ENCODE measurements around the gene CFDP1.

Gene CFDP1

GRCh38 chr16:75294773-75295459, 138.4 kb downstream of the CFDP1 start:
- Histone ChIP-seq H3K36me3 (ENCODE audit: insufficient read depth, insufficient read length, low read length) (peaks cover 69% of the 10 kb centered on the region), H3K27me3 (ENCODE audit: insufficient read depth, insufficient read length) (no peaks in the 10 kb centered on the region), H3K4me3 (ENCODE audit: insufficient read length, low read depth) (no peak overlapping the region), H3K9me3 (ENCODE audit: insufficient read depth, low read length) (no peaks in the 10 kb centered on the region), H3K9ac (ENCODE audit: insufficient read length, low read depth) (no peak overlapping the region), H3K4me1 (ENCODE audit: insufficient read depth, insufficient read length) (peaks cover 2% of the 10 kb centered on the region)
- DNase-seq (ENCODE audit: low read depth, low spot score): no peak
- TF ChIP-seq ZNF274 (IDR thresholded peaks at IDR 0.05; ENCODE audit: low read depth, low read length): no peak
- TF ChIP-seq YY1 (IDR thresholded peaks at IDR 0.05; ENCODE audit: insufficient read depth, insufficient read length): no peak
- TF ChIP-seq SUZ12 (IDR thresholded peaks at IDR 0.05; ENCODE audit: extremely low read depth, insufficient read depth, insufficient read length): no peak

- Histone ChIP-seq H3K36me3 (ENCODE audit: insufficient read depth, insufficient read length, low read length) (peaks cover 63% of the 10 kb centered on the region), H3K27me3 (ENCODE audit: insufficient read depth, insufficient read length) (no peaks in the 10 kb centered on the region), H3K9ac (ENCODE audit: insufficient read length, low read depth) (no peak overlapping the region), H3K4me1 (ENCODE audit: insufficient read depth, insufficient read length) (no peaks in the 10 kb centered on the region), H3K4me3 (ENCODE audit: insufficient read length, low read depth) (no peak overlapping the region), H3K9me3 (ENCODE audit: insufficient read depth, low read length) (no peaks in the 10 kb centered on the region)
- no peak for DNase-seq (ENCODE audit: low read depth, low spot score)
- TF ChIP-seq YY1 (IDR thresholded peaks at IDR 0.05; ENCODE audit: insufficient read depth, insufficient read length) (no peak), ZNF274 (IDR thresholded peaks at IDR 0.05; ENCODE audit: low read depth, low read length) (no peak), SUZ12 (IDR thresholded peaks at IDR 0.05; ENCODE audit: extremely low read depth, insufficient read depth, insufficient read length) (no peak)
Observed at GRCh38 chr16:75293772-75294171, 139.5 kb downstream of the CFDP1 start.

GRCh38 chr16:75293173-75293572, 140.1 kb downstream of the CFDP1 start:
- Histone ChIP-seq H3K36me3 (ENCODE audit: insufficient read depth, insufficient read length, low read length) (peaks cover 62% of the 10 kb centered on the region), H3K4me3 (ENCODE audit: insufficient read length, low read depth) (no peak overlapping the region), H3K9ac (ENCODE audit: insufficient read length, low read depth) (no peak overlapping the region), H3K9me3 (ENCODE audit: insufficient read depth, low read length) (no peaks in the 10 kb centered on the region), H3K4me1 (ENCODE audit: insufficient read depth, insufficient read length) (no peaks in the 10 kb centered on the region), H3K27me3 (ENCODE audit: insufficient read depth, insufficient read length) (no peaks in the 10 kb centered on the region)
- no peak for DNase-seq (ENCODE audit: low read depth, low spot score)
- no peak for TF ChIP-seq SUZ12 (IDR thresholded peaks at IDR 0.05; ENCODE audit: extremely low read depth, insufficient read depth, insufficient read length)
- TF ChIP-seq ZNF274 (IDR thresholded peaks at IDR 0.05; ENCODE audit: low read depth, low read length): no peak
- no peak for TF ChIP-seq YY1 (IDR thresholded peaks at IDR 0.05; ENCODE audit: insufficient read depth, insufficient read length)

GRCh38 chr16:75292691-75293090, 140.6 kb downstream of the CFDP1 start:
- H3K9me3 ChIP-seq (ENCODE audit: insufficient read depth, low read length): no peaks in the 10 kb centered on the region
- H3K36me3 ChIP-seq (ENCODE audit: insufficient read depth, insufficient read length, low read length): peaks cover 62% of the 10 kb centered on the region
- H3K9ac ChIP-seq (ENCODE audit: insufficient read length, low read depth): no peak overlapping the region

GRCh38 chr16:75289189-75289588, 144.1 kb downstream of the CFDP1 start:
- no peak for TF ChIP-seq ZNF274 (IDR thresholded peaks at IDR 0.05; ENCODE audit: low read depth, low read length)
- peaks cover 40% of the 10 kb centered on the region for H3K36me3 ChIP-seq (ENCODE audit: insufficient read depth, insufficient read length, low read length)
- no peak for DNase-seq (ENCODE audit: low read depth, low spot score)
- H3K4me3 ChIP-seq (ENCODE audit: insufficient read length, low read depth): no peak overlapping the region
- peaks cover 8% of the 10 kb centered on the region for H3K4me1 ChIP-seq (ENCODE audit: insufficient read depth, insufficient read length)
- H3K9me3 ChIP-seq (ENCODE audit: insufficient read depth, low read length): no peaks in the 10 kb centered on the region
- H3K27me3 ChIP-seq (ENCODE audit: insufficient read depth, insufficient read length): no peaks in the 10 kb centered on the region
- no peak overlapping the region for H3K9ac ChIP-seq (ENCODE audit: insufficient read length, low read depth)

More at GRCh38 chr16:75292691-75293090, 140.6 kb downstream of the CFDP1 start:
- H3K4me1 ChIP-seq (ENCODE audit: insufficient read depth, insufficient read length): peaks cover 5% of the 10 kb centered on the region
- TF ChIP-seq SUZ12 (IDR thresholded peaks at IDR 0.05; ENCODE audit: extremely low read depth, insufficient read depth, insufficient read length) (no peak), YY1 (IDR thresholded peaks at IDR 0.05; ENCODE audit: insufficient read depth, insufficient read length) (no peak), ZNF274 (IDR thresholded peaks at IDR 0.05; ENCODE audit: low read depth, low read length) (no peak)
- H3K4me3 ChIP-seq (ENCODE audit: insufficient read length, low read depth): no peak overlapping the region
- no peak for DNase-seq (ENCODE audit: low read depth, low spot score)
- H3K27me3 ChIP-seq (ENCODE audit: insufficient read depth, insufficient read length): no peaks in the 10 kb centered on the region

GRCh38 chr16:75288596-75289120, 144.6 kb downstream of the CFDP1 start:
- H3K4me1 ChIP-seq (ENCODE audit: insufficient read depth, insufficient read length): peaks cover 8% of the 10 kb centered on the region
- no peak overlapping the region for H3K4me3 ChIP-seq (ENCODE audit: insufficient read length, low read depth)
- H3K36me3 ChIP-seq (ENCODE audit: insufficient read depth, insufficient read length, low read length): peaks cover 35% of the 10 kb centered on the region
- no peaks in the 10 kb centered on the region for H3K27me3 ChIP-seq (ENCODE audit: insufficient read depth, insufficient read length)
- no peak overlapping the region for H3K9ac ChIP-seq (ENCODE audit: insufficient read length, low read depth)
- H3K9me3 ChIP-seq (ENCODE audit: insufficient read depth, low read length): no peaks in the 10 kb centered on the region
- TF ChIP-seq SUZ12 (IDR thresholded peaks at IDR 0.05; ENCODE audit: extremely low read depth, insufficient read depth, insufficient read length) (no peak), YY1 (IDR thresholded peaks at IDR 0.05; ENCODE audit: insufficient read depth, insufficient read length) (no peak), ZNF274 (IDR thresholded peaks at IDR 0.05; ENCODE audit: low read depth, low read length) (no peak)
- no peak for DNase-seq (ENCODE audit: low read depth, low spot score)

- Histone ChIP-seq H3K36me3 (ENCODE audit: insufficient read depth, insufficient read length, low read length) (peaks cover 31% of the 10 kb centered on the region), H3K9me3 (ENCODE audit: insufficient read depth, low read length) (no peaks in the 10 kb centered on the region)
- TF ChIP-seq SUZ12 (IDR thresholded peaks at IDR 0.05; ENCODE audit: extremely low read depth, insufficient read depth, insufficient read length) (no peak), ZNF274 (IDR thresholded peaks at IDR 0.05; ENCODE audit: low read depth, low read length) (no peak)
Observed at GRCh38 chr16:75288181-75288580, 145.1 kb downstream of the CFDP1 start.

More at GRCh38 chr16:75288181-75288580, 145.1 kb downstream of the CFDP1 start:
- H3K27me3 ChIP-seq (ENCODE audit: insufficient read depth, insufficient read length): no peaks in the 10 kb centered on the region
- H3K4me3 ChIP-seq (ENCODE audit: insufficient read length, low read depth): no peak overlapping the region
- no peak for DNase-seq (ENCODE audit: low read depth, low spot score)
- peaks cover 8% of the 10 kb centered on the region for H3K4me1 ChIP-seq (ENCODE audit: insufficient read depth, insufficient read length)
- H3K9ac ChIP-seq (ENCODE audit: insufficient read length, low read depth): no peak overlapping the region

Measured in NT2/D1 (cell line).